ENCODE results near the gene NCKAP5L. TPM values are rescaled to one million over a fixed set of nuclear protein-coding genes. Genes with fewer than 3 reads are reported as not detected.

NCKAP5L gene
- total and polyA plus RNA-seq, 2 donors (not counting 3 experiments of a cell fraction or from before 2014, with no cell fraction given), result 17.4 to 46.1 TPM

- intact Hi-C loops (cut with micrococcal nuclease) (no loop called here), dilution Hi-C loops (cut with MboI; ENCODE audit: extremely low pct_ligation_motif_present, low sequenced_read_pairs) (no loop called here)
- no TSS peak for BruUV-seq (replicated peaks)
- no peak for TF ChIP-seq CTCF (IDR thresholded peaks at IDR 0.05; ENCODE audit: extremely low read depth in 1 of 2, insufficient read depth in 1 of 2, low read depth in 1 of 2, low read length in 2 of 2)
- TF ChIP-seq POLR2A (IDR thresholded peaks at IDR 0.05; ENCODE audit: low read depth, low read length), result no peak
- TF ChIP-seq MYC (IDR thresholded peaks at IDR 0.05; ENCODE audit: low read depth, low read length), result no peak
- TF ChIP-seq EZH2 (IDR thresholded peaks at IDR 0.05; ENCODE audit: borderline replicate concordance, low read depth, low read length, severe bottlenecking), result no peak
- TF ChIP-seq GATA2 (IDR thresholded peaks at IDR 0.05; ENCODE audit: insufficient read depth, insufficient read length, low read depth, low read length), result no peak
- TF ChIP-seq MAX (IDR thresholded peaks at IDR 0.05; ENCODE audit: insufficient read depth, insufficient read length), result no peak
- no peak for TF ChIP-seq FOS (IDR thresholded peaks at IDR 0.05; ENCODE audit: borderline replicate concordance, insufficient read depth, low read length)
- TF ChIP-seq POLR2AphosphoS5 (IDR thresholded peaks at IDR 0.05; ENCODE audit: insufficient read depth, low read depth, low read length), result no peak
- TF ChIP-seq JUN (IDR thresholded peaks at IDR 0.05; ENCODE audit: borderline replicate concordance, insufficient read depth, insufficient read length, low read depth), result no peak
- Histone ChIP-seq H3K36me3 (ENCODE audit: control insufficient read depth in 2 of 2, extremely low read depth in 1 of 2, insufficient read depth in 2 of 2, low read length in 2 of 2) (no peaks in the 10 kb centered on the region), H4K20me1 (replicated peaks; ENCODE audit: control insufficient read depth, extremely low read depth, insufficient read depth, low read length) (no peaks in the 10 kb centered on the region), H3K27ac (ENCODE audit: insufficient read depth, low read depth, low read length) (no peak overlapping the region), H3K27me3 (ENCODE audit: control insufficient read depth in 2 of 2, insufficient read depth in 2 of 2, low read length in 2 of 2) (no peaks in the 10 kb centered on the region), H3K9me1 (replicated peaks; ENCODE audit: control insufficient read depth, extremely low read depth, insufficient read depth, low read length) (no peaks in the 10 kb centered on the region), H3K4me1 (ENCODE audit: control insufficient read depth, extremely low read depth, insufficient read depth, low read length) (peaks cover 7% of the 10 kb centered on the region), H3K9me3 (replicated peaks; ENCODE audit: control insufficient read depth, insufficient read depth, low read length) (no peaks in the 10 kb centered on the region), H3K79me2 (ENCODE audit: control insufficient read depth, insufficient read depth, low read length) (no peaks in the 10 kb centered on the region), H3K4me2 (ENCODE audit: insufficient read depth, low read length) (no peak overlapping the region), H3K9ac (replicated peaks; ENCODE audit: extremely low read depth, insufficient read depth, low read length) (no peak overlapping the region), H3K4me3 (replicated peaks in 1 of 3; ENCODE audit: insufficient read depth in 1 of 3, low read depth in 1 of 3, low read length in 3 of 3) (no peak overlapping the region), H2AFZ (ENCODE audit: low read depth, low read length) (no peak overlapping the region)
- CTCF ChIA-PET, result interaction anchor here (0.7 to 2.5 kb wide), 6 partner anchors 17 to 112 kb away, joined by 3 to 9 read pairs (median 4); partner anchors contain the start of gene TMBIM6
- POLR2A ChIA-PET, result interaction anchor here (1.6 kb wide), 1 partner anchor 11 kb away, joined by 3 read pairs; no protein-coding TSS in a partner anchor
- FAIRE-seq, result no peak
- no peak for DNase-seq (ENCODE audit: low read depth, low spot score)
Observed at GRCh38 chr12:49832836-49833421, 4.7 kb upstream of the NCKAP5L start.
